H1 (cell line): ENCODE data around the gene MGAT5. TPM values are rescaled to one million over a fixed set of nuclear protein-coding genes. Genes with fewer than 3 reads are reported as not detected.

ENCODE experiments used
- CTCF ChIA-PET: fragments of 300-600 bp; sonication (Branson Sonifier 250); formaldehyde crosslinking; loops from one replicate; lab custom pipeline; 2021; ENCODE audit not compliant: partially characterized antibody; lab: Charles Lee
- POLR2A ChIA-PET: fragments of 300-600 bp; sonication (Branson Sonifier 250); formaldehyde crosslinking; loops from one replicate; lab custom pipeline; 2021; ENCODE audit warnings: inconsistent platforms; ENCODE audit not compliant: partially characterized antibody; lab: Charles Lee
- DNase-seq, 2 experiments: peaks; one replicate each; pipeline versions ENCODE4 v3.0.0 to v3.0.0-alpha.2; 2010 to 2022; ENCODE audit warnings: low spot score in 2 of 2, low read depth in 1 of 2, mixed read lengths in 1 of 2
- FAIRE-seq: peaks from 2 replicates; lab custom pipeline; 2011; peaks lifted over from hg19 to GRCh38; lab: Jason Lieb, UNC
- H2AFZ ChIP-seq: 2 replicates; pipeline ENCODE4 v1.8.1; 2012; ENCODE audit warnings: low read length, inconsistent platforms
- H2AK5ac ChIP-seq: 2 replicates; pipeline ENCODE4 v1.6.1; 2013; ENCODE audit warnings: low read depth, low read length
- H2BK120ac ChIP-seq: replicated peaks from 2 replicates; pipeline ENCODE3; 2013; ENCODE audit warnings: low read depth, low read length, inconsistent platforms
- H2BK12ac ChIP-seq: 2 replicates; pipeline ENCODE4 v1.6.1; 2013; ENCODE audit warnings: low read depth, low read length
- H2BK15ac ChIP-seq: 2 replicates; pipeline ENCODE4 v1.6.1; 2013; ENCODE audit warnings: low read length
- H2BK20ac ChIP-seq: 2 replicates; pipeline ENCODE4 v1.6.1; 2013; ENCODE audit warnings: low read length
- H2BK5ac ChIP-seq: 2 replicates; pipeline ENCODE4 v1.6.1; 2013; ENCODE audit warnings: low read depth, low read length
- H3K14ac ChIP-seq: 2 replicates; pipeline ENCODE4 v1.6.1; 2013; ENCODE audit warnings: inconsistent platforms; ENCODE audit not compliant: insufficient read length
- H3K18ac ChIP-seq: 2 replicates; pipeline ENCODE4 v1.6.1; 2013; ENCODE audit warnings: low read length; ENCODE audit errors: extremely low read depth
- H3K23ac ChIP-seq: 2 replicates; pipeline ENCODE4 v1.6.1; 2013; ENCODE audit warnings: inconsistent platforms; ENCODE audit not compliant: insufficient read length
- H3K23me2 ChIP-seq: 2 replicates; pipeline ENCODE4 v1.6.1; 2013; ENCODE audit warnings: low read depth, low read length
- H3K27ac ChIP-seq: 2 replicates; pipeline ENCODE4 v1.6.1; 2011; ENCODE audit warnings: low read depth, low read length, inconsistent platforms
- H3K27me3 ChIP-seq, 4 experiments: replicated peaks in 1 of 4; 1 replicate in 1 of 4; 2 replicates in 3 of 4; pipeline versions ENCODE4 v1.6.1 to v1.8.1; 2011 to 2013; ENCODE audit warnings: low read length in 3 of 4, mild to moderate bottlenecking in 3 of 4, inconsistent platforms in 2 of 4, mixed read lengths in 2 of 4, moderate library complexity in 1 of 4; ENCODE audit not compliant: control insufficient read depth in 3 of 4, insufficient read depth in 3 of 4; ENCODE audit errors: extremely low read depth in 1 of 4
- H3K36me3 ChIP-seq, 4 experiments: 2 replicates each; pipeline versions ENCODE4 v1.6.1 to v1.8.1; 2011 to 2013; ENCODE audit warnings: mild to moderate bottlenecking in 4 of 4, low read length in 3 of 4, moderate library complexity in 2 of 4, control low read depth in 1 of 4, inconsistent platforms in 1 of 4; ENCODE audit not compliant: insufficient read depth in 4 of 4, control insufficient read depth in 2 of 4
- H3K4ac ChIP-seq: replicated peaks from 2 replicates; pipeline ENCODE3; 2013; ENCODE audit warnings: low read length, low read depth, mixed read lengths, inconsistent platforms; ENCODE audit not compliant: insufficient read length
- H3K4me1 ChIP-seq, 4 experiments: replicated peaks in 1 of 4; 1 replicate in 1 of 4; 2 replicates in 3 of 4; pipeline versions ENCODE4 v1.6.1 to v1.8.1; 2011 to 2013; ENCODE audit warnings: low read length in 3 of 4, inconsistent platforms in 2 of 4, mixed read lengths in 1 of 4; ENCODE audit not compliant: insufficient read depth in 4 of 4, control insufficient read depth in 3 of 4
- H3K4me2 ChIP-seq, 2 experiments: 2 replicates each; pipeline versions ENCODE4 v1.6.1 to v1.8.1; 2011 to 2013; ENCODE audit warnings: low read depth in 2 of 2, low read length in 2 of 2, control low read depth in 1 of 2, inconsistent platforms in 1 of 2, mild to moderate bottlenecking in 1 of 2; ENCODE audit not compliant: insufficient read depth in 1 of 2
- H3K4me3 ChIP-seq, 4 experiments: fragments of 200-600, 300-600 bp in 1 of 4; sonication (generic), shearing (Covaris generic), sonication (Bioruptor Twin) in 1 of 4; 2 replicates each; pipeline versions ENCODE4 v1.5.1 to v1.8.1; 2011 to 2016; ENCODE audit warnings: low read length in 4 of 4, low read depth in 3 of 4, control low read depth in 2 of 4, inconsistent platforms in 2 of 4, mild to moderate bottlenecking in 2 of 4, mixed read lengths in 1 of 4, moderate library complexity in 1 of 4; ENCODE audit not compliant: insufficient read depth in 2 of 4; ENCODE audit errors: extremely low read depth in 1 of 4
- H3K56ac ChIP-seq: replicated peaks from 2 replicates; pipeline ENCODE3; 2013; ENCODE audit warnings: low read depth, mild to moderate bottlenecking, mixed read lengths, low read length, inconsistent platforms; ENCODE audit not compliant: insufficient read length
- H3K79me1 ChIP-seq: 2 replicates; pipeline ENCODE4 v1.6.1; 2013; ENCODE audit warnings: low read depth, low read length, control low read depth
- H3K79me2 ChIP-seq, 2 experiments: 2 replicates each; pipeline versions ENCODE4 v1.6.1 to v1.8.1; 2012 to 2013; ENCODE audit warnings: low read length in 2 of 2, mild to moderate bottlenecking in 2 of 2, inconsistent platforms in 1 of 2; ENCODE audit not compliant: insufficient read depth in 2 of 2, control insufficient read depth in 1 of 2
- H3K9ac ChIP-seq, 4 experiments: replicated peaks in 1 of 4; 1 replicate in 1 of 4; 2 replicates in 3 of 4; pipeline versions ENCODE4 v1.6.1 to v1.8.1; 2011 to 2013; ENCODE audit warnings: low read depth in 3 of 4, low read length in 3 of 4, control low read depth in 2 of 4, mild to moderate bottlenecking in 2 of 4, moderate library complexity in 2 of 4, inconsistent platforms in 1 of 4; ENCODE audit errors: extremely low read depth in 1 of 4
- H3K9me3 ChIP-seq, 2 experiments: 2 replicates each; pipeline versions ENCODE4 v1.6.1 to v1.8.1; 2012 to 2013; ENCODE audit warnings: mild to moderate bottlenecking in 2 of 2, moderate library complexity in 2 of 2, control low read depth in 1 of 2, inconsistent platforms in 1 of 2, low read depth in 1 of 2, low read length in 1 of 2, mixed read lengths in 1 of 2; ENCODE audit not compliant: insufficient read depth in 2 of 2
- H4K20me1 ChIP-seq, 2 experiments: replicated peaks in 1 of 2; 2 replicates each; pipeline versions ENCODE3 to v1.8.1; 2011 to 2013; ENCODE audit warnings: inconsistent platforms in 2 of 2, low read length in 2 of 2, mild to moderate bottlenecking in 1 of 2; ENCODE audit not compliant: insufficient read depth in 2 of 2, control insufficient read depth in 1 of 2
- H4K5ac ChIP-seq: 2 replicates; pipeline ENCODE4 v1.6.1; 2013; ENCODE audit warnings: low read length, low read depth, mixed read lengths, inconsistent platforms; ENCODE audit not compliant: insufficient read length
- H4K8ac ChIP-seq: 2 replicates; pipeline ENCODE4 v1.8.0; 2013; ENCODE audit warnings: mild to moderate bottlenecking, moderate library complexity, low read length, inconsistent platforms; ENCODE audit not compliant: insufficient read depth; ENCODE audit errors: extremely low read depth
- H4K91ac ChIP-seq: replicated peaks from 2 replicates; pipeline ENCODE3; 2013; ENCODE audit warnings: low read length, mixed read lengths, inconsistent platforms; ENCODE audit not compliant: insufficient read length
- BCL11A ChIP-seq, 2 experiments: IDR thresholded peaks; one replicate each; pipeline ENCODE4 v1.6.1; 2011; ENCODE audit warnings: low read depth in 2 of 2, low read length in 2 of 2, mild to moderate bottlenecking in 2 of 2
- E2F6 ChIP-seq: IDR thresholded peaks from 2 replicates; pipeline ENCODE4 v1.6.1; 2012; ENCODE audit warnings: inconsistent platforms
- POLR2A ChIP-seq, 2 experiments: IDR thresholded peaks; 1 replicate in 1 of 2; 2 replicates in 1 of 2; pipeline ENCODE4 v1.6.1; 2011; ENCODE audit warnings: low read depth in 2 of 2, low read length in 2 of 2, mild to moderate bottlenecking in 2 of 2; ENCODE audit errors: control extremely low read depth in 1 of 2
- RAD21 ChIP-seq, 2 experiments: IDR thresholded peaks in 1 of 2; conservative IDR thresholded peaks in 1 of 2; 2 replicates each; pipeline ENCODE4 v1.6.1; 2011; ENCODE audit warnings: low read depth in 2 of 2, low read length in 2 of 2, improper control_type of control experiment in 1 of 2, inconsistent platforms in 1 of 2, mild to moderate bottlenecking in 1 of 2, moderate library complexity in 1 of 2
- SIN3A ChIP-seq, 2 experiments: IDR thresholded peaks in 1 of 2; conservative IDR thresholded peaks in 1 of 2; 2 replicates each; pipeline ENCODE4 v1.6.1; 2011 to 2012; ENCODE audit warnings: low read length in 2 of 2, improper control_type of control experiment in 1 of 2, low read depth in 1 of 2, mild to moderate bottlenecking in 1 of 2
- SP2 ChIP-seq: IDR thresholded peaks from 2 replicates; pipeline ENCODE4 v1.6.1; 2012; ENCODE audit warnings: mild to moderate bottlenecking, low read length, inconsistent platforms
- SUZ12 ChIP-seq: fragments of 200-600 bp; sonication (generic); IDR thresholded peaks from 2 replicates; pipeline ENCODE4 v1.6.1; 2012; ENCODE audit warnings: mild to moderate bottlenecking, inconsistent platforms, low read length, moderate library complexity, mixed read lengths
- ZNF274 ChIP-seq: IDR thresholded peaks from 2 replicates; pipeline ENCODE4 v1.7.0; 2012; ENCODE audit warnings: low read length, borderline replicate concordance; ENCODE audit errors: extremely low read depth
- WGBS, 2 experiments: shearing (Covaris generic) in 1 of 2; methylation state at CpG; one replicate each; pipeline versions ENCODE4 v1.1.6 to v1.1.7; 2013 to 2015; ENCODE audit warnings: low lambda C conversion rate in 2 of 2, mixed read lengths in 2 of 2, inconsistent platforms in 1 of 2, low coverage in 1 of 2, missing lambda C conversion rate in 1 of 2; ENCODE audit not compliant: insufficient replicate concordance in 2 of 2, insufficient coverage in 1 of 2, insufficient read length in 1 of 2; ENCODE audit errors: extremely low coverage in 1 of 2, missing lambda C conversion rate in 1 of 2; 5-methylcytosine and 5-hydroxymethylcytosine counted together
- polyA plus RNA-seq, 7 experiments: library from polyadenylated mRNA; depleted of rRNA in 3 of 7; stranded (reverse) in 5 of 7; unstranded in 2 of 7; fragments of >200 nt in 5 of 7; fragments of 200-250 nt in 2 of 7; gene quantifications; 1 replicate in 5 of 7; 2 replicates in 1 of 7; 4 replicates in 1 of 7; pipeline versions ENCODE4 v1.2.1 to v1.2.3, GENCODE V29; 2011 to 2013; ENCODE audit warnings: missing spikeins in 2 of 7, mixed read lengths in 2 of 7
- total RNA-seq: library from RNA; stranded (reverse); fragmentation: NEBNext Ultra II Directional; extraction: Animal tissue kit (Norgen Biotek cat#: 25700); gene quantifications from 2 replicates; pipeline ENCODE4 v1.2.1, GENCODE V29; 2021

MGAT5 gene
- total and polyA plus RNA-seq, 2 of the 8 experiments (the other 6 are each of a cell fraction or from before 2014, with no cell fraction given) = 11.2 to 49.2 TPM

GRCh38 chr2:134246154-134246874, 7.6 kb upstream of the MGAT5 start:
- no peak overlapping the region for H3K27ac ChIP-seq
- H3K9ac ChIP-seq = no peak overlapping the region
- no peak overlapping the region for H2BK12ac ChIP-seq
- DNase-seq = no peak
- H3K18ac ChIP-seq = no peak overlapping the region
- H3K23ac ChIP-seq = no peak overlapping the region
- no peak overlapping the region for H2BK5ac ChIP-seq
- H3K79me1 ChIP-seq = no peaks in the 10 kb centered on the region; the same call in 1 of the 2 replicates
- no peaks in the 10 kb centered on the region for H3K27me3 ChIP-seq
- H4K91ac ChIP-seq = no peak overlapping the region
- no peak overlapping the region for H3K4me3 ChIP-seq
- H4K20me1 ChIP-seq = peaks cover 3 to 9% of the 10 kb centered on the region in 2 experiments
- no peaks in the 10 kb centered on the region for H3K23me2 ChIP-seq
- FAIRE-seq = no peak
- no peak overlapping the region for H3K14ac ChIP-seq
- H2AK5ac ChIP-seq = no peak overlapping the region
- H3K4me2 ChIP-seq = no peak overlapping the region; a peak in 1 of 4 replicates
- H2AFZ ChIP-seq = no peak overlapping the region
- H3K36me3 ChIP-seq = no peaks in the 10 kb centered on the region; a peak in 1 of 8 replicates
- H3K56ac ChIP-seq = no peak overlapping the region
- no peaks in the 10 kb centered on the region for H3K9me3 ChIP-seq
- no peak overlapping the region for H4K8ac ChIP-seq
- 89% methylated on average over 7 of the region's 7 CpGs; no CpG with 5 or more reads in 1 of the 2 experiments for WGBS, 2 experiments
- H3K4me1 ChIP-seq = peaks cover 0 to 6% (median 0%) of the 10 kb centered on the region in 4 experiments; a peak in 1 of 7 replicates
- no peak overlapping the region for H2BK20ac ChIP-seq
- no peak overlapping the region for H2BK120ac ChIP-seq
- CTCF ChIA-PET = interaction anchor here (0.7 to 5.3 kb wide), 34 partner anchors 8 to 363 kb away, joined by 3 to 79 read pairs (median 6); partner anchors contain the start of gene MGAT5
- no peak overlapping the region for H3K4ac ChIP-seq
- POLR2A ChIA-PET = no interaction called here
- H2BK15ac ChIP-seq = no peak overlapping the region
- no peak overlapping the region for H4K5ac ChIP-seq
- peaks cover 0 to 59% of the 10 kb centered on the region in 2 experiments; a peak in 2 of 4 replicates for H3K79me2 ChIP-seq
- TF ChIP-seq POLR2A (IDR thresholded peaks at IDR 0.05; ENCODE audit: control extremely low read depth in 1 of 2, low read depth in 2 of 2, low read length in 2 of 2) = no peak
- TF ChIP-seq SIN3A (conservative IDR thresholded peaks at IDR 0.05 in 1 of 2, IDR thresholded peaks at IDR 0.05 in 1 of 2; ENCODE audit: low read depth in 1 of 2, low read length in 2 of 2) = no peak
- TF ChIP-seq E2F6 = no peak
- TF ChIP-seq RAD21 (IDR thresholded peaks at IDR 0.05 in 1 of 2, conservative IDR thresholded peaks at IDR 0.05 in 1 of 2; ENCODE audit: low read depth in 2 of 2, low read length in 2 of 2) = no peak
- no peak for TF ChIP-seq SUZ12
- no peak for TF ChIP-seq BCL11A (IDR thresholded peaks at IDR 0.05; ENCODE audit: low read depth in 2 of 2, low read length in 2 of 2)
- TF ChIP-seq SP2 = no peak
- TF ChIP-seq ZNF274 = no peak
